Breast epithelium (tissue), 3 donors: ENCODE measurements around the gene PTPN3.

Experiments used
- CTCF ChIP-seq, 3 donors: fragments of 450-650 bp; IDR thresholded peaks; one replicate each; pipeline ENCODE4 v1.5.1; 2016 to 2017; ENCODE audit warnings: antibody characterized with exemption in 3 of 3, mild to moderate bottlenecking in 3 of 3, moderate library complexity in 3 of 3
- POLR2A ChIP-seq: fragments of 450-650 bp; IDR thresholded peaks from one replicate; pipeline ENCODE4 v1.6.1; 2016; ENCODE audit warnings: antibody characterized with exemption, mild to moderate bottlenecking, moderate library complexity
- POLR2AphosphoS5 ChIP-seq, 3 donors: sonication (generic); formaldehyde crosslinking; IDR thresholded peaks; one replicate each; pipeline ENCODE4 v1.6.1; 2017; ENCODE audit warnings: antibody characterized with exemption in 3 of 3

- TF ChIP-seq CTCF (IDR thresholded peaks at IDR 0.05), result no peak
- TF ChIP-seq POLR2AphosphoS5 (IDR thresholded peaks at IDR 0.05), result no peak
- no peak for TF ChIP-seq POLR2A
These were observed 1.7 kb upstream of the PTPN3 start for GRCh38 chr9:109499631-109500410.
